GM21360 (cell line): Measurements from ENCODE around the gene SGPP2.
"Not testable (repeated sequence)": the region's sequence is repeated elsewhere in the genome, so short reads cannot be mapped to it uniquely, and the experiment has no call there.

ENCODE experiments used
- ATAC-seq: cut with Tn5 transposase; IDR thresholded peaks from one replicate; pipeline ENCODE4 v1.9.1; 2021; ENCODE audit warnings: mild to moderate bottlenecking, moderate library complexity; ENCODE audit not compliant: unreplicated experiment

The SGPP2 gene

DNA sequence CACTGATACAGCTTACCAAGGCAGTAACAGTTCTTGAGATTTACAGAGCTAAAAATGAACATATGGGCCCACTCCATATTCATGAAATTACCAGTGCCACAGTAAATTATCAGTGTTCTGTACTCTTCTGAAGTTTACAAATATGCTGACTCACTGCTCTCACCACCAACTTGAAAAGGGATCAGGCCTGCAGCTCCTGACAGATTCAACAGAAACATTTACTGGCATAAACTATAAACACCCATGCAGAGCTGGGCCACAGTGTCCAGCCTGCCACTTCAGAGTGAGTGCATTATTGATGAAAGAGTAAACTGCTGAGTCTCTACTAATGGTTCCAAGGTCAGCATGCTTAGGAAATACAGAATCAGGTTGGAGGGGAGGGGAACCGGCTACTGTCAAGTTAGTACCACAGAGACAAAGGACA, 148.4 kb downstream of the SGPP2 start:
- ATAC-seq: no peak

DNA sequence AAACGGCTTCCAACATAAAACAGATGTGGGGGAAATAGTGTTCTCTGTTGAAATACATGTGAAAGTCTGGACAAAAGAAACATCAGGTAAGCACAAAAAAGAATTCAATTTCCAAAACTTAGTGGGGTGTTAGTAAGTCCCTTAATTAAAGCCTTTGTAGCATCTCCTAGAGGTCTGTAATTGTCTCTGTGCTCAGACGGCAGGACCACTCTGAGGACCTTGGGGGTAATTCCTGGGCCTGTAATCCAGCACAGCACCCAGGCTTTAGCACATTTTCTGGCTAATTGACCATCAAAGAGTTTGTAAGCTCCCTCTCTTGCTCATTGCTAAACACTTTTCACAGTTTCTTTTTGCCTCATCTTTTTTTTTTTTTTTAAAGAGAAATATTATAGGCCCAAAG, 151.3 kb downstream of the SGPP2 start:
- ATAC-seq: no peak

DNA sequence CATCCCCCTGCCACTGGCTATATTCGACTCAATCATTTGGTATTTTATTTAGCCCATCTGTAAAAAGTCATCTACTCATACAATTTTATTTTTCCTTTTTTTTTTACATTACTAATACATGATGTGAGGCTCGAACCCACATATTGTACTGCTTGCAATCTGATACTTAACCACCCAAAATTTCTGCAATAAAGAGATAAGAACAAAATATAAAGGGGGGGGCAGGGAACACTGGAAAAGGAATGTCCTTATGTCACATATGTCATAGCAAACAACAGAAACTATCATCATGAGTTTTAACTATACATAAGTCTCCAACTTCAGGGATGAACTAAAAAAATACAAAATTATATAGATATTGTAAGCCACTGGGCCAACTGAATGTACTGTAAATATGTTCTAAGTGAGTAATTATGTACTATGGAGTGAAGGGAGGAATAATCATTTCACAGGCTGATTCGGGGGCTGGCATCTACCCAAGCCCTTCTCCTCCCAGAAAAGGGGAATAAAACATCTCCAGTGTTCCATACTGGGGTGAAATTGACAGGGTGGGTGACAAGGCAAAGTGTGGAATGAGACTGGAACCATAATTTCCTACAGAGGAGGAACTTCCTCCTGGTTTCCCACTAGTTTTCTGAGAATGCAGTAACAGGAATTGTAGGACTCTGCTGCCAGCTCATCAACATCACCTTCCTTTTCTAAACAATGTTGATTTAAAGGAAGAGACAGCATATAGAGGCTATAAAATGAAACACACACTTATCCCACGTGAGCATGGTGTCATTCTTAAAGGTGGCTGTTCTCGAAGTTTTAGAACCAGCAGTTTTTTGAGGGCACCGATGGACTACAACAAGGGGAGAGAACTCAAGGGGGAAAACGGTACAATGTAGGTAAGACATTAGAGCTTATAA, 152.1 kb downstream of the SGPP2 start:
- no peak for ATAC-seq

DNA sequence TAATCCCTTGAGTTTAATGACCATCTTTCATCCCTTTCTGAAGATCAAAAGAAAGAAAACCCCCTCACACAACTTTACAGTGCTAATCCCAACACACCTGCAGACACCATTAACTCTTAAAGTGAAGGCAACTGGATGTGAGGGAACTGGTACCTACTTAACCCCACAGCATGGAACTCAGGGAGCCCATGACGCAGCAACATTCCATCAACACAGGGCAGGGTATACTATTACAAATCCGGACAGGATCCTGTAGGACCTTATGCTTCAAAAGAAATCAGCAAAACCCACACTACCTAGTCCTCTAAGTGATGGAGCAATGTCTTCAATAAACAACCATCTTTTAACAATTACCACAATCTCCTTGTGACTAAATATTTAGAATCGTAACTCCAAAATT, 153.0 kb downstream of the SGPP2 start:
- no peak for ATAC-seq

DNA sequence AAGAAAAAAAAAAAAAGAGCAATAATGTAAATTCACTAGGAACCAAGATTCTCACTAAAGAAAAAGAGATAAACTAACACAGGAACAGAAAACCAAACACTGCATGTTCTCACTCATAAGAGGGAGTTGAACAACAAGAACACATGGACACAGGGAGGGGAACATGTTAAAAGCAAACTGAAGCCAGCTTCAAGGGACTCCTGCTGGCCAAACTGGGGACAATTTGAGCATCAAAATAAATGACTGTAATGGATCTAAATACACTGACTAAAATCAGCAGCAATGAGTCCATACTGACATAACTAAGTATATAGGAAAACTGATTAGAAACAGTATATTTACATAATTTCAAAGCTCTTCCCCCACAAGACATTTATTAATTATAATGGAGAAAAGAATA, 158.6 kb downstream of the SGPP2 start:
- ATAC-seq: no peak

DNA sequence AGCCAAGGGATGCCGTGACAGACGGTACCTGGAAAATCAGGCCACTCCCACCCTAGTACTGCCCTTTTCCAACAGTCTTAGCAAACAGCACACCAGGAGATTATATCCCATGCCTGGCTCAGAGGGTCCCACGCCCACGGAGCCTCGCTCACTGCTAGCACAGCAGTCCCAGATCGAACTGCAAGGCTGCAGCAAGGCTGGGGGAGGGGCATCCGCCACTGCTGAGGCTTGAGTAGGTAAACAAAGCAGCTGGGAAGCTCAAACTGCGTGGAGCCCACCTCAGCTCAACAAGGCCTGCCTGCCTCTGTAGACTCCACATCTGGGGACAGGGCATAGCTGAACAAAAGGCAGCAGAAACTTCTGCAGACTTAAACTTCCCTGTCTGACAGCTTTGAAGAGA, 160.2 kb downstream of the SGPP2 start:
- not testable (repeated sequence) for ATAC-seq

DNA sequence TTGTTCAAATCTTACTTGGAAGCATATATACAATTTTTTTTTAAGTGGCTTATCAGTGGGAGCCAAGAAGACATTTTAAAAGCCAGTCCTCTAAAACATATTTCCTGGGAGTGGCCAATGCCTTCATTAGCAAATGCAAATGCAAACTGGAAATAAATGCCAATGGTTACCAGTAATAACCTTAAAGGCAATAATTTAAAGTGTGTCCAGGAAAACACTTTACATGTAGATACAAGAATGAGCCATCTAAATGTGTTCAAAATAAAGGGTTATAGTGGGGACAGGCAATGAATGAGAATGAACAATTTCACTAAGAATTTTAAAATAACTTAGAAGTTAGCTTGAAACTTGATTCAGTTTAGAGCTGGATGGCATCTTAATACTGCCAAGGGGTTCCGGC, 167.3 kb downstream of the SGPP2 start:
- ATAC-seq: no peak

DNA sequence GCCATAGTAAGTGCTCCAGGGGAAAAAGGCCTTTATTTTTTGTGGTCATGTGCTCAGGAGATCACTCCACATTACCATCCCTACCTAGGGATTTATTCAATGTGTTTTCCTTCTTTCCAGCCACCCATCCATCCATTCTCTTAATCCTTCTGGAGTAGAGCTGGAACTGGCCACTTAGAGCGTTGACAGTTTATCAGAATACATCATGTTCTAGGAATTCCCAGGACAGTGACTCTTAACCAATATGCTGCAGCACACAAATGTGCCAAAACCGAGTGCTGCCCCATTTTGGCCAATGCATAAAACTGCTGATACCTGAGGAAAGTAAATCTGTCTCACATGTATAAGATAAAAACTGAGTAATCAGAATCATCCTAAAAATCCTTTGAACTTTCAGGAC, 167.8 kb downstream of the SGPP2 start:
- ATAC-seq: no peak

DNA sequence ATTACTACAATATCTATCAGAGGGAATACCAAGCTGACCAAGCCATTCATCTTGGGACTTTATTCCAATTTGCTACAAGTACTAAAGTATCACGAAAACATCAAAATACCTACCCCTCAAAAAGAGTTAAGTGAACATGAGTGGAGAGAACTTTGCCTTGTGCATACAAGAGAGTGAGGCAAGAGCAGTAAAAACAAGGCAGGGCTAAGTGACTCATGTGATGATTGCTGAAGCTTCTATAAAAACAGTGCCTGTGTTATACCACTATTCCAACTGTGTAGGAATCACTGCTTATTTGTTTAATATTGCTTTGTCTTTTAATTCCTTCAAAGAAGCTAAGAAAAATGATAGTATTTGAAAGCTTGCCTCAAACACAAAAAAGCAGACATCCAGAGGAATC, 170.3 kb downstream of the SGPP2 start:
- no peak for ATAC-seq

DNA sequence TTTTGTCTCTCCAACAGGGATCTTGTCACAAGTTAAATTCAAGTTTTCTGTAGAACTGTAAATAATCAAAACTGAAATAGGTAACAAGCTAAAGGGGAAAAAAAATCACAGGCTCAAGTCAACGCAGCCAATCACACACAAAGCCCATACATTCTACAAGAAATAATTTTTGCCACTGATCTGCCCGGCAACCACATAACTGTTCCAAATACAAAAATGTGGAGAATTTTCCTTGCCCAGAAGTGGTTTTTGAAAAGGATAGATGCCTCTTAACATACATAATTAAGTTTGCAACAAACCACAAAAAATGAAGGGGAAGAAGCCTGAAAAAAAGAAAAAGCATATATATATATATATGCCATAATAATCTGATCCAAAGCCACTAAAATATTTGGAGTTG, 171.2 kb downstream of the SGPP2 start:
- no peak for ATAC-seq

DNA sequence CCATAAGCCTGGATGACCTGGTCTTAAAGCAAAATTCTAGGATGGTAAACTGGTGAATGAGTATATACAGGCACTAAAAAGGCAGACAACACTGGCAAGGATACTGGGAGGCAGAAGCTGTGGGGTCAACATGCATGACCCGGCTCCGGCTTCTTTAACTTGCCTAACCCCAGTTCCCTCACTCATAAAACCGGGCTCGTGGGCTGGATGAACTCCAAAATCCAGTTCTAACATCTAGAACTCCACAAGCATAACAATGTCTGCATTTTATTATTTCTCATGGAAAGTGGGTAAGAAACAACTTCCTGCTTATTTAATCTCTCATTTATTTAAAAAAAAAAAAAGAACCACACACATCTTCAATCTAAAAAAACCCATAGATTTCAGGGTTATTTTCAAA, 174.3 kb downstream of the SGPP2 start:
- ATAC-seq: no peak

DNA sequence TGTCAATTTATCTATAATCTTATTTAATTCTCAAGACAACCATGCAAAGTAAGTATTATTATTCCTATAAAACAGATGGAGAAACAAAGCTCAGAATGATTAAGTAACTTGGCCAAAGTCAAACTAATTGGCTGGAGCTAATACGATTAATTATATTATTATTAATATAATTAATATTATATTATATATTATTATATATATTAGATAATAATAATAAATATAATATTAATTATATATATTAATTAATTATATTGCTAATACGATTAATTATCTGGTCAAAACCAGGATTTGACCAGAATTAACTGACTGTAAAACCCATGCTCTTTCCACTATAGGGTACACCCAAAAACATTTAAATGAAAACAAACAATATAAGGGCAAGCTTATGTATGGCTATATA, 179.2 kb downstream of the SGPP2 start:
- ATAC-seq: no peak

DNA sequence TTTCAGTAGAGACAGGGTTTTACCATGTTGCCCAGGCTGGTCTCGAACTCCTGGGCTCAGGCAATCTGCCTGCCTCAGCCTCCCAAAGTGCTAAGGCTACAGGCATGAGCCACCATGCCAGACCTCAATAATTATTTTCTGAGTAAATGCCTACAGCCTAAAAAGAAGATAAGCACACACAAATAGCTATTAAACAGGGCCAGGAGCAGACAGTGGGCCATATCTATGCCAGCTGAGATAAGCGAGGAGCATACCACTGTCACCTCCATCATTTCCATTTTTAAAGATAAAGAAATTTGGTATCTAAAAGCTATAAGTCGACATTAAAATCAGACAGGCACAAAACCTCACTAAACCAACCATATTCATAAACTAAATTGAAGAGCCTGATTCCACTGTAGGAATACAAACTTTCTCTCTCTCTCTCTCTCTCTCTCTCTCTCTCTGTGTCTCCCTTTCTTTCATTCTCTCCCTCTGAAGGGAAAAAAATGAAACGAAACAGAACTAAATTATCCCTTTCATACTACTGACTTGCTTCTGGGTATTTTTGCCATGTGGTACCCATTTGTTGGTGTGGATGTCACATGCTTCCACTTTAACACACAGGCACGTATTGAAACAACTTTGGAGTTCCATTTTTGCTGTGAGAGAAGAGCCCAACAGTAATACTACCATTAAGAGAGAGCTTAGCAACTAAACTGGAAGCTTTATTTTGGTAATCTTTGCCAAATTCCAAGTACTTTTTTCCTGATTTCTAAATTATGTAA, 180.6 kb downstream of the SGPP2 start:
- ATAC-seq: no peak

DNA sequence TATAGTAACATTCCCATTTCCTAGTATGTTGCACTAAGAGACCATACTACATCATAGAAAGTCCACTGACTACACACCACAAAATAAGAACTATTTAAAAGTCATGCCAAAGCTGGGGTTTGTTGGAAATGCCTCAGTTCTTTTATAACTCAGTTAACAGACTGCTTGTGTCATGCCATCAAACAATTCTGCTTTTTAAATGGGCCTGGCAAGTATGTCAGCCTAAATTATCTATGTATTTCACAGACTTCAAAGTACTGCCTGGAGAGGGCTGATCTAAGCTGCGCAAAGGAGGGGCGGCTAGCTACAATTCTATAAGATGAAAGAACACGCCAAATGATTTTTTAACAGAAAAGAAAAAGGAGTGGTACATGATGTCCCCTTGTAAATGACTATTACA, 182.0 kb downstream of the SGPP2 start:
- no peak for ATAC-seq

DNA sequence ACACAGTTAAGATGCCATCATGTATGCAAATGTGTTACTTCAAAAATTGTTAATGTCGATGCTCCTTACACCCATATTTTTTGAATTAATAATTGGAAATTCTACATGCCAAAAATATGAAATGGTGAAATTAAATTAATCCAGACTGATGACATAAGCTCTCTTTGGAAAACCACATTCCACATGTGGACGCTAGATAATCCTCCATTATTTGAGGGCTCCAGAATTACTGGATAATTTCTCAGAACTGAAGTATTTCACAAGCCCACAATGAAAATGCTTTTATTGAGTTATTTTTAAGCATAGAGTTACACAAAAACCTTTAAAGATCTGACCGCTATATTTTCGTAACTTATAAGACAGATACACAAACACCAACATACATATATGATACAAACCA, 183.7 kb downstream of the SGPP2 start:
- no peak for ATAC-seq

DNA sequence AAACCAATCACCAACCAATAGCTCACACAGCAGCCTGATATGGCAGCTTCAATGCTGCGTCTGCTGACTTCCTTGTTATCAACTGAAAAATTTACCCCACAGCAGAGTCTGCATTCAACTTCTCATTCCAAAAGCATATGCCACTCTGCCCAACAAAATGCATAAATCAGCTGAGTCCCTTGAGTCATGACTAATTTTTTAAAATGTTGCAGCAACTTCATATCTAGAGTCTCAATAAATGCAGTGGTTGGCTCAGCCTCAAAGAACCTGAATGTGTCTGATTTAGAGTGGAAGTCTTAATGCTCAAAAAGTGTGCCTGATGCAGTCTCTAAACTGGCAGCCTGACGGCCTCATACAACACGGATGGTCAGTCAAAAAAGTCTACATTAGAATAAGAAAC, 185.0 kb downstream of the SGPP2 start:
- no peak for ATAC-seq
